OCI-LY7 (cell line): ENCODE results near the gene C16orf86. TPM values are rescaled to one million over a fixed set of nuclear protein-coding genes. Genes with fewer than 3 reads are reported as not detected.

Experiments used
- BruUV-seq: library from RNA; stranded (reverse); fragments of 400-500 nt; replicated peaks from 2 replicates; lab custom pipeline; 2021; lab: Mats Ljungman, UMichigan
- CTCF ChIA-PET: fragments of 300-600 bp; sonication (Branson Sonifier 250); formaldehyde crosslinking; loops from one replicate; lab custom pipeline; 2022; ENCODE audit warnings: antibody characterized with exemption; ENCODE audit not compliant: unreplicated experiment; lab: Charles Lee
- POLR2A ChIA-PET: fragments of 300-600 bp; sonication (Branson Sonifier 250); formaldehyde crosslinking; loops from one replicate; lab custom pipeline; 2022; ENCODE audit warnings: antibody characterized with exemption; lab: Charles Lee
- DNase-seq: peaks from one replicate; pipeline ENCODE4 v3.0.0-alpha.2; 2015; ENCODE audit warnings: low spot score
- H2AFZ ChIP-seq: fragments of 200-600 bp; sonication (generic), shearing (Covaris generic); 2 replicates; pipeline ENCODE4 v1.6.1; 2014; ENCODE audit warnings: mild to moderate bottlenecking, antibody characterized with exemption, low read length, moderate library complexity
- H3K27ac ChIP-seq: fragments of 200-600 bp; sonication (generic); 2 replicates; pipeline ENCODE4 v1.5.1; 2014; ENCODE audit warnings: mixed run types, low read depth, mild to moderate bottlenecking, moderate library complexity, low read length, inconsistent platforms; ENCODE audit not compliant: poor library complexity, severe bottlenecking
- H3K36me3 ChIP-seq: fragments of 200-600 bp; sonication (generic); 2 replicates; pipeline ENCODE4 v1.6.1; 2014; ENCODE audit warnings: mild to moderate bottlenecking, antibody characterized with exemption, low read length, moderate library complexity, mixed read lengths; ENCODE audit not compliant: insufficient read depth
- H3K4me1 ChIP-seq: fragments of 200-600 bp; sonication (generic); 2 replicates; pipeline ENCODE4 v1.5.1; 2014; ENCODE audit warnings: mild to moderate bottlenecking, low read length; ENCODE audit not compliant: insufficient read depth, poor library complexity, severe bottlenecking
- H3K4me2 ChIP-seq: fragments of 200-600 bp; sonication (generic); 2 replicates; pipeline ENCODE4 v1.6.1; 2014; ENCODE audit warnings: mild to moderate bottlenecking, low read length
- H3K4me3 ChIP-seq: fragments of 200-600 bp; sonication (generic); 2 replicates; pipeline ENCODE4 v1.5.1; 2014; ENCODE audit warnings: mild to moderate bottlenecking, low read depth, low read length; ENCODE audit not compliant: poor library complexity, severe bottlenecking
- H3K79me2 ChIP-seq: fragments of 200-600 bp; sonication (generic); 2 replicates; pipeline ENCODE4 v1.6.1; 2016; ENCODE audit warnings: low read depth, mild to moderate bottlenecking, low read length, moderate library complexity, mixed read lengths; ENCODE audit not compliant: insufficient read depth
- H3K9me2 ChIP-seq: fragments of 200-600 bp; sonication (generic); 2 replicates; pipeline ENCODE4 v1.6.1; 2016; ENCODE audit warnings: mild to moderate bottlenecking, low read length, mixed read lengths; ENCODE audit not compliant: insufficient read depth
- H3K9me3 ChIP-seq: fragments of 200-600 bp; sonication (generic); 2 replicates; pipeline ENCODE4 v1.6.1; 2014; ENCODE audit warnings: mild to moderate bottlenecking, mixed run types, low read length, mixed read lengths
- H4K20me1 ChIP-seq: fragments of 200-600 bp; sonication (generic); 2 replicates; pipeline ENCODE4 v1.6.1; 2014; ENCODE audit warnings: mild to moderate bottlenecking, antibody characterized with exemption, low read length, moderate library complexity, mixed read lengths; ENCODE audit not compliant: insufficient read depth
- CTCF ChIP-seq: fragments of 200-600 bp; sonication (generic); conservative IDR thresholded peaks from 2 replicates; pipeline ENCODE4 v1.5.1; 2014; ENCODE audit warnings: mild to moderate bottlenecking, antibody characterized with exemption, low read length, moderate library complexity, mixed read lengths
- EZH2phosphoT487 ChIP-seq: fragments of 200-600 bp; sonication (generic); IDR thresholded peaks from 2 replicates; pipeline ENCODE4 v1.6.1; 2018; ENCODE audit warnings: low read depth, borderline replicate concordance, mild to moderate bottlenecking, mixed run types, antibody characterized with exemption, low read length, moderate library complexity, mixed read lengths
- intact Hi-C: fragments of 100-400 bp; cut with micrococcal nuclease; formaldehyde crosslinking; loops from one replicate; pipeline ENCODE4 v1.10.0; 2022; ENCODE audit not compliant: unreplicated experiment
- total RNA-seq, 2 experiments: library from RNA; depleted of rRNA in 1 of 2; stranded (reverse); fragments of >200 nt in 1 of 2; shearing (Covaris generic) in 1 of 2; gene quantifications; 2 replicates each; pipeline ENCODE4 v1.2.3, GENCODE V29; 2014 to 2022

C16orf86 gene
- total RNA-seq, 2 experiments from 2014 or later = 4.7 to 7.8 TPM

- Histone ChIP-seq H3K4me3 (peak overlapping the region; percentile 14), H3K4me2 (peak overlapping the region; percentile 93), H3K36me3 (no peaks in the 10 kb centered on the region), H3K4me1 (peaks cover 38% of the 10 kb centered on the region), H3K9me2 (no peaks in the 10 kb centered on the region), H3K9me3 (no peaks in the 10 kb centered on the region), H3K27ac (peak overlapping the region; percentile 80), H4K20me1 (no peaks in the 10 kb centered on the region), H2AFZ (peak overlapping the region; percentile 60; the same call in 1 of the 2 replicates), H3K79me2 (no peaks in the 10 kb centered on the region)
- POLR2A ChIA-PET = interaction anchor here (1.0 to 1.6 kb wide), 3 partner anchors 24 to 122 kb away, joined by 3 to 6 read pairs (median 5); partner anchors contain the start of gene CARMIL2
- peak; percentile 73 for DNase-seq
- CTCF ChIA-PET = interaction anchor here (0.9 to 2.3 kb wide), 2 partner anchors 23 to 121 kb away, joined by 4 to 9 read pairs; no protein-coding TSS in a partner anchor
- intact Hi-C loops = loop anchor here (1.0 kb wide), 1 partner anchor 147 kb away; no protein-coding TSS in a partner anchor
- TF ChIP-seq CTCF = peak; percentile 73
- no peak for TF ChIP-seq EZH2phosphoT487
- BruUV-seq = no TSS peak
Measured at GRCh38 chr16:67668495-67669157, 2.0 kb downstream of the C16orf86 start.

GRCh38 chr16:67669499-67670101, 3.0 kb downstream of the C16orf86 start:
- H3K27ac ChIP-seq = peak overlapping the region; percentile 80
- no peak for DNase-seq
- no peaks in the 10 kb centered on the region for H3K9me3 ChIP-seq
- no peaks in the 10 kb centered on the region for H4K20me1 ChIP-seq
- no TSS peak for BruUV-seq
- no peak overlapping the region for H3K4me2 ChIP-seq
- H3K4me3 ChIP-seq = no peak overlapping the region
- H3K4me1 ChIP-seq = peaks cover 38% of the 10 kb centered on the region
- no peaks in the 10 kb centered on the region for H3K79me2 ChIP-seq
- POLR2A ChIA-PET = interaction anchor here (0.6 to 0.9 kb wide), 3 partner anchors 138 to 176 kb away, joined by 3 read pairs; no protein-coding TSS in a partner anchor
- H2AFZ ChIP-seq = no peak overlapping the region
- H3K36me3 ChIP-seq = no peaks in the 10 kb centered on the region
- intact Hi-C loops = loop anchor here (10.0 kb wide), 1 partner anchor 375 kb away; no protein-coding TSS in a partner anchor
- TF ChIP-seq CTCF (no peak), EZH2phosphoT487 (no peak)
- CTCF ChIA-PET = interaction anchor here (0.5 kb wide), 1 partner anchor 111 kb away, joined by 3 read pairs; no protein-coding TSS in a partner anchor
- no peaks in the 10 kb centered on the region for H3K9me2 ChIP-seq
